ENCODE measurements around the gene C10orf53.
"Not testable (repeated sequence)": the region's sequence is repeated elsewhere in the genome, so short reads cannot be mapped to it uniquely, and the experiment has no call there.

Gene C10orf53

GRCh38 chr10:49652421-49653272, 26.8 kb upstream of the C10orf53 start:
- no peak for DNase-seq

GRCh38 chr10:49653273-49653929, 26.1 kb upstream of the C10orf53 start:
- DNase-seq: no peak

- no peak for DNase-seq
Measured at GRCh38 chr10:49654036-49654693, 25.3 kb upstream of the C10orf53 start.

GRCh38 chr10:49655099-49655498, 24.4 kb upstream of the C10orf53 start:
- DNase-seq: no peak

GRCh38 chr10:49656845-49657493, 22.5 kb upstream of the C10orf53 start:
- DNase-seq: no peak

GRCh38 chr10:49657606-49658005, 21.8 kb upstream of the C10orf53 start:
- DNase-seq: no peak

- no peak for DNase-seq
Measured at GRCh38 chr10:49661140-49661856, 18.2 kb upstream of the C10orf53 start.

- DNase-seq: no peak
Measured at GRCh38 chr10:49662169-49662830, 17.2 kb upstream of the C10orf53 start.

GRCh38 chr10:49663596-49663995, 15.9 kb upstream of the C10orf53 start:
- DNase-seq: no peak

GRCh38 chr10:49664006-49664841, 15.2 kb upstream of the C10orf53 start:
- no peak for DNase-seq

GRCh38 chr10:49664842-49665355, 14.6 kb upstream of the C10orf53 start:
- DNase-seq: no peak

GRCh38 chr10:49666054-49666615, 13.3 kb upstream of the C10orf53 start:
- no peak for DNase-seq

- DNase-seq: no peak
Measured at GRCh38 chr10:49666685-49667084, 12.8 kb upstream of the C10orf53 start.

- no peak for DNase-seq
Measured at GRCh38 chr10:49667991-49668390, 11.5 kb upstream of the C10orf53 start.

- no peak for DNase-seq
Measured at GRCh38 chr10:49668684-49669083, 10.8 kb upstream of the C10orf53 start.

- no peak for DNase-seq
Measured at GRCh38 chr10:49678827-49679479, 498 bp upstream of the C10orf53 start.

- DNase-seq: not testable (repeated sequence)
Measured at GRCh38 chr10:49682449-49682848, 3.0 kb downstream of the C10orf53 start.

- no peak for DNase-seq
Measured at GRCh38 chr10:49682879-49683278, 3.4 kb downstream of the C10orf53 start.

- no peak for DNase-seq
Measured at GRCh38 chr10:49686651-49687050, 7.2 kb downstream of the C10orf53 start.
